ENCODE results near the gene VPS13C. TPM values are rescaled to one million over a fixed set of nuclear protein-coding genes. Genes with fewer than 3 reads are reported as not detected.

Gene VPS13C
- total and polyA plus RNA-seq, 2 donors (not counting 1 experiment from before 2014, with no cell fraction given): 40.0 to 236 TPM

- ChIA-PET CTCF (interaction anchor here (0.6 to 4.9 kb wide), 9 partner anchors 8 to 1250 kb away, joined by 3 to 71 read pairs (median 4); no protein-coding TSS in a partner anchor), POLR2A (no interaction called here)
- peaks cover 52% of the 10 kb centered on the region for H3K27me3 Mint-ChIP-seq
- no peak overlapping the region for H3K4me3 ChIP-seq (ENCODE audit: control extremely low read depth in 1 of 5, extremely low read depth in 1 of 5, insufficient read depth in 1 of 5, low read depth in 2 of 5, low read length in 4 of 5)
- peak overlapping the region; percentile 43 for H3K4me2 ChIP-seq (replicated peaks; ENCODE audit: low read depth, low read length, poor library complexity, severe bottlenecking)
- H3K4me3 Mint-ChIP-seq: no peak overlapping the region
- 0% methylated on average over 6 of the region's 9 CpGs for WGBS (ENCODE audit: insufficient coverage)
- no peaks in the 10 kb centered on the region for H3K79me2 ChIP-seq (ENCODE audit: control insufficient read depth, insufficient read depth, low read length)
- ATAC-seq (ENCODE audit: low read depth) (peak; percentile 44), DNase-seq (peak; percentile 68)
- H3K4me1 Mint-ChIP-seq: peaks cover 4% of the 10 kb centered on the region
- peaks cover 0 to 7% of the 10 kb centered on the region in 2 donors for H3K4me1 ChIP-seq (ENCODE audit: control insufficient read depth in 2 of 2, insufficient read depth in 2 of 2, low read length in 2 of 2)
- no peaks in the 10 kb centered on the region for H3K9me3 ChIP-seq (ENCODE audit: control extremely low read depth in 1 of 3, control insufficient read depth in 2 of 3, insufficient read depth in 1 of 3, low read length in 2 of 3)
- no peaks in the 10 kb centered on the region for H3K9me3 Mint-ChIP-seq (ENCODE audit: insufficient read depth)
- no peak overlapping the region for H3K27ac ChIP-seq (ENCODE audit: low read length in 2 of 2)
- intact Hi-C loops (cut with micrococcal nuclease): loop anchor here (10.0 kb wide), 1 partner anchor 1331 kb away; no protein-coding TSS in a partner anchor
- TF ChIP-seq CTCF (IDR thresholded peaks at IDR 0.05) (peak; percentile 98), EZH2 (IDR thresholded peaks at IDR 0.05; ENCODE audit: borderline replicate concordance, insufficient read depth, low read depth, low read length, poor library complexity, severe bottlenecking) (no peak)
- no peaks in the 10 kb centered on the region for H3K36me3 ChIP-seq (replicated peaks in 1 of 2; ENCODE audit: control extremely low read depth in 1 of 2, control insufficient read depth in 1 of 2, extremely low read depth in 1 of 2, insufficient read depth in 2 of 2, low read length in 1 of 2)
- no peak overlapping the region for H3K9ac ChIP-seq (ENCODE audit: low read length)
- H3K27ac Mint-ChIP-seq: no peak overlapping the region
- H4K20me1 ChIP-seq (ENCODE audit: control insufficient read depth, insufficient read depth, low read length, poor library complexity, severe bottlenecking): no peaks in the 10 kb centered on the region
- peak overlapping the region; percentile 21 for H2AFZ ChIP-seq (ENCODE audit: insufficient read depth, low read depth, low read length, poor library complexity, severe bottlenecking)
- peaks cover 0 to 23% (median 7%) of the 10 kb centered on the region in 4 experiments for H3K27me3 ChIP-seq (replicated peaks in 1 of 4; ENCODE audit: control extremely low read depth in 1 of 4, control insufficient read depth in 3 of 4, insufficient read depth in 4 of 4, low read length in 3 of 4)
Measured at GRCh38 chr15:61835496-61836106, 224.6 kb downstream of the VPS13C start.

DNA sequence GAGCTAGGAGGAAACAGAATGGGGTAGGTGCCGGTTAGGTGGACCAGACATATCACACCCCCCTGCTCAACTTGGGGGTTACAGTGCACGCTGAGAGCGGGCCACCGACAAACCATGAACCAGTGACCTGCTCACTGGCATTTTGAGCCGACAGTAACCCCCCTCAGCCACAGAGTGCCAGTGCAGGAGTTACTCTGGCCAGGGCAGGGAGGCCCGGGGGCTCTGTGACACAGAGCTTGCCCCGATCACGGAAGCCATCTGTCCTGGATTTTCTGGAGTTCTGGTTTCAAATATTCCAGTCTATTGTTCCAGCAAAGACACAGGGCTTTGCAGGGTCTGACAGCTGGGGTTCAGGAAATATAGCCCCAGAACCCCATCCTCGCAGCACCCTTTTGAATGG lies 225.2 kb downstream of the VPS13C start:
- Histone ChIP-seq H2AFZ (ENCODE audit: insufficient read depth, low read depth, low read length, poor library complexity, severe bottlenecking) (no peak overlapping the region), H3K27me3 (replicated peaks in 1 of 4; ENCODE audit: control extremely low read depth in 1 of 4, control insufficient read depth in 3 of 4, insufficient read depth in 4 of 4, low read length in 3 of 4) (peaks cover 0 to 23% (median 7%) of the 10 kb centered on the region in 4 experiments), H3K4me1 (ENCODE audit: control insufficient read depth in 2 of 2, insufficient read depth in 2 of 2, low read length in 2 of 2) (peaks cover 0 to 7% of the 10 kb centered on the region in 2 donors), H4K20me1 (ENCODE audit: control insufficient read depth, insufficient read depth, low read length, poor library complexity, severe bottlenecking) (no peaks in the 10 kb centered on the region), H3K4me2 (replicated peaks; ENCODE audit: low read depth, low read length, poor library complexity, severe bottlenecking) (no peak overlapping the region), H3K79me2 (ENCODE audit: control insufficient read depth, insufficient read depth, low read length) (no peaks in the 10 kb centered on the region), H3K4me3 (ENCODE audit: control extremely low read depth in 1 of 5, extremely low read depth in 1 of 5, insufficient read depth in 1 of 5, low read depth in 2 of 5, low read length in 4 of 5) (no peak overlapping the region), H3K9ac (ENCODE audit: low read length) (no peak overlapping the region), H3K36me3 (replicated peaks in 1 of 2; ENCODE audit: control extremely low read depth in 1 of 2, control insufficient read depth in 1 of 2, extremely low read depth in 1 of 2, insufficient read depth in 2 of 2, low read length in 1 of 2) (no peaks in the 10 kb centered on the region), H3K27ac (ENCODE audit: low read length in 2 of 2) (no peak overlapping the region), H3K9me3 (ENCODE audit: control extremely low read depth in 1 of 3, control insufficient read depth in 2 of 3, insufficient read depth in 1 of 3, low read length in 2 of 3) (no peaks in the 10 kb centered on the region)
- ATAC-seq (ENCODE audit: low read depth): no peak
- intact Hi-C loops (cut with micrococcal nuclease): loop anchor here (10.0 kb wide), 1 partner anchor 1330 kb away; no protein-coding TSS in a partner anchor
- Mint-ChIP-seq H3K27ac (no peak overlapping the region), H3K4me1 (peaks cover 4% of the 10 kb centered on the region), H3K9me3 (ENCODE audit: insufficient read depth) (no peaks in the 10 kb centered on the region), H3K27me3 (peaks cover 48% of the 10 kb centered on the region), H3K4me3 (no peak overlapping the region)
- peak; percentile 11 for DNase-seq
- POLR2A ChIA-PET: no interaction called here
- 90% methylated on average over 8 of the region's 9 CpGs for WGBS (ENCODE audit: insufficient coverage)
- TF ChIP-seq EZH2 (IDR thresholded peaks at IDR 0.05; ENCODE audit: borderline replicate concordance, insufficient read depth, low read depth, low read length, poor library complexity, severe bottlenecking) (no peak), CTCF (IDR thresholded peaks at IDR 0.05) (no peak)
- CTCF ChIA-PET: interaction anchor here (0.7 to 4.9 kb wide), 11 partner anchors 8 to 1476 kb away, joined by 3 to 71 read pairs (median 4); no protein-coding TSS in a partner anchor
